SK-N-MC (cell line): ENCODE results near the gene UAP1L1.

Experiments
- DNase-seq: peaks from one replicate; pipeline ENCODE4 v3.0.0-alpha.2; 2011; ENCODE audit warnings: low read depth, low spot score
- H3K27ac ChIP-seq: fragments of 200-600 bp; sonication (generic); 2 replicates; pipeline ENCODE4 v1.5.1; 2016; ENCODE audit warnings: mixed run types
- H3K36me3 ChIP-seq: fragments of 200-600 bp; sonication (generic); 2 replicates; pipeline ENCODE4 v1.6.1; 2017; ENCODE audit warnings: antibody characterized with exemption, low read length, mixed read lengths; ENCODE audit not compliant: insufficient read depth
- H3K4me3 ChIP-seq: fragments of 200-600 bp; sonication (generic); 2 replicates; pipeline ENCODE4 v1.5.1; 2016
- H3K9ac ChIP-seq: fragments of 200-600 bp; sonication (generic); 2 replicates; pipeline ENCODE4 v1.8.0; 2017; ENCODE audit warnings: mixed run types, mixed read lengths; ENCODE audit not compliant: insufficient read length
- H3K9me3 ChIP-seq: fragments of 200-600 bp; sonication (generic); 2 replicates; pipeline ENCODE4 v1.6.1; 2017; ENCODE audit warnings: low read depth, mild to moderate bottlenecking, antibody characterized with exemption, low read length, moderate library complexity, mixed read lengths
- EZH2 ChIP-seq: fragments of 200-600 bp; sonication (generic); IDR thresholded peaks from one replicate; pipeline ENCODE4 v1.6.1; 2017; ENCODE audit warnings: antibody characterized with exemption
- FOXP2 ChIP-seq: optimal IDR thresholded peaks from 2 replicates; pipeline ENCODE3; 2011; ENCODE audit warnings: mild to moderate bottlenecking, moderate library complexity; ENCODE audit not compliant: insufficient read depth; ENCODE audit errors: extremely low read length, control extremely low read depth
- POLR2AphosphoS5 ChIP-seq: IDR thresholded peaks from 2 replicates; pipeline ENCODE4 v1.6.1; 2012; ENCODE audit warnings: mild to moderate bottlenecking, low read depth, low read length, borderline replicate concordance

Gene UAP1L1

DNA sequence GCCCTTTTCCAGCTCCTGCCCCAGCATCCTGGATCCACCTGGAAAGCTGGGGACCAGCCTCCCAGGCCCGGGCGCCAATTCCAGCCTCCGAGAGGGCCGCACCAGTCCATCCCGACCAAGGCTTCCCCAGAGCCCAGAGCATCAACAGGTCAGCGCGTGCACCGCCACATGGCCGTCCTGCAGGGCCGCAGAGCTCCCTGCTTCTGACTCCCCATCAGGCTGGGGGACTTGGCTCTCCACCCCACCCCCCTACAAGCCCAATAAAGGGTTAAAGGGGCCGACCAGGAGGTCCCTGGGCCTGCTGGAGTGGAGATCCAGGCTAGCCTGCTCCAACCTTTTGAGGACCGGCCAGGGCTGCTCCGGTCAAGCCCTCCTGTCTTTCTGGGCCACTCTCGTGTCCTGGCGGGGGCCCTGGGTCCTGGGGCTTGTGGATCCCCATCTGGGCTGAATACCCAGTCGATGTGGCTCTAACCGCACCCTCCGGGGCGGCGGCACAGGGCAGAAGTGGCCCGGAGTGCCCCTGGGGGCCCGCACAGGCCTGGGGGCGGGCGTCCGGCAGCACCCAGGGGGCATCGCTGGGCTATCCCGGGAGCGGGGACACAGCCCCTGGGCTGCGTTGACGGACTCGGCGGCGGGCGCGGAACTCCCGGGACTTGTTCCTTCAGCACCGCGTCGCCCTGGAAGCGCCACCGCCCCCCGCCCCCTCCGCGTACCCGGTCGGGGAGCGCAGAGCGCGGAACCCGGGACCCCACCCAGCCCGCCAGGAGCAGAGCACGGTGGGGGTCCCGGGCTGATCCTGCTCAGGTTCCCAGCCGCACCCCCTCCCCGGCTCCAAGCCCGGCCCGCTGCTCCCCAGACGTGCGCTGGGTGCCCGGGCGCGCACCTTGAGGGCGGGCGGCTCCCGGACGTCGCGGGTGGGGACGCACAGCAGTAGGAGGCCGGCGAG, 24.0 kb upstream of the UAP1L1 start:
- H3K4me3 ChIP-seq = peak overlapping the region; percentile 63
- no peak overlapping the region for H3K27ac ChIP-seq
- no peak for DNase-seq
- no peaks in the 10 kb centered on the region for H3K9me3 ChIP-seq
- TF ChIP-seq FOXP2 = no peak
- TF ChIP-seq POLR2AphosphoS5 = no peak
- H3K9ac ChIP-seq = no peak overlapping the region
- H3K36me3 ChIP-seq = no peaks in the 10 kb centered on the region

DNA sequence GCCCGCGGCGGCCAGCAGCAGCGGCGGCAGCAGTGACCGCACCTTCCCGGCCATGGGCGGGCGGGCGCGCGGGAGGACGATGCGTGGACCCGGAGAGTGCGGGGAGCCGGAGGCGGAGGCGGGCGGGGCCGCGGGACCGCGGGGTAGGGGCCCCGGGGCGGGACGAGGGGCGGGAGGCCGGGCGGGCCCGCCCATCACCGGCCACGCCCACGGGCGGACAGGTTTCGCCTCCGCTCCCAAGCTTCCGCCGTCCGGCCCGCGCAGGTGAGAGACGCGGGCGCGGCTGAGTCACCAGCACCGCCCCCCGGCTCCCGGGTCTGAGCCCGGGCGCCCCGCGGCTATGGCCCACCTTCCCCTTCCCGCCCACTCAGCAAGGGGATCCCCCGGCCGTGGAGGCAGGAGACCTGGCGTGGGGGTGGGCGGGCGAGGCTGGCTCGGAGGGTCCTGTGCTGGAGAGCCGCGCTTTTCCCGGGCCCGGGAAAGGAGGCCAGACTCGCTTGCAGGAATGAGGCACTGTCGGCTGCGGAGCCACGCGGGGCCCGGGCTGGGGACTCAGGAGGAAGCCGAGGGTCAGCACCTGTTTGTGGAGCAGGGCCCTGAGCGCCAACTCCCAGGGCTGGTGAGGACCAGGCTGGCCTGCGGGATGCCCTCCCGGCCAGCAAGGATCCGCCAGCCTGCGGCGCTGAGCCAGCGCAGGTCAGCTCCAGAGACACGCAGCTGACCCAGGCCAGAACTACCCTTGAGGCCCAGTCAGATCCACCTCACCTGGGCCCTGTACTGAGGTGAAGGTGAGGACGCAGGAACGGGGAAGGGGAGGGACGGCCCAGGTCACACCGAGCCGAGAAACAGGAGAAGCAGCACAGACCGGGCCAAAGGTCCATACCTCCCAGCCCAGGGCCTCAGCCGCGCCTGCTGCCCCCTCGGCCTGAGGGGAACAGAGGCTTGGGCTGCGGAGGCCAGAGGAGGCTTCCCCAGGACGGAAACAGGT, 23.1 kb upstream of the UAP1L1 start, which contains the start of gene ENTPD2:
Gene ENTPD2 (minus strand): TSS at position 118 of the 988 bp plus-strand sequence. CDS start 64 bp downstream, at position 54.
- Histone ChIP-seq H3K27ac (no peak within 1 kb of the TSS), H3K4me3 (peak within 1 kb of the TSS; percentile 63), H3K9ac (no peak within 1 kb of the TSS), H3K9me3 (no peaks in the 10 kb centered on the region), H3K36me3 (no peaks in the 10 kb centered on the region)
- TF ChIP-seq POLR2AphosphoS5 = no peak
- no peak for TF ChIP-seq FOXP2
- no peak for TF ChIP-seq EZH2
- no peak for DNase-seq

DNA sequence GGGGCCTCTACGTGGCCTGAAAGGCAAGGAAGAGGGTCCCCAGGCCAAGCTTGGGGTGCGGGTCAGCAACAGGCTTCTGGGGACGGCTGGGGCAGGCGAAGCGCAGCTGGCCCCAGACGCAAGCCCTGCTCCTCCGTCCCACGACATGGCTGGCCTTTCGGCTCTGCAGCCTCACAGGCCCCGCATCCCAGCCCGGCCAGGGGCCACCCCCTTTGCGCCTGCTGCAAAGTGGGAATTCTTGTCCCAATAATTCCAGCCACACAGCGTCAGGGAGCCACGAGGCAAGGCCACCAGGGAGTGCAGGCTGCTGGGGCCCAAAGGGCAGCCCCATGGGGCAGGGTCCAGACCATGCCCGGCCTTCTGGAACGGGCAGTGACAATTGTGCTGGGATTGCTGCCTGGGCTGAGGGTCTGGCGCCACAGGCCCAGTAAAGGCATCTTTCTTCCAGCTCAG, 22.4 kb upstream of the UAP1L1 start:
- Histone ChIP-seq H3K9me3 (no peaks in the 10 kb centered on the region), H3K27ac (no peak overlapping the region), H3K36me3 (no peaks in the 10 kb centered on the region), H3K4me3 (no peak overlapping the region), H3K9ac (no peak overlapping the region)
- no peak for DNase-seq
- TF ChIP-seq EZH2 (no peak), FOXP2 (no peak)

DNA sequence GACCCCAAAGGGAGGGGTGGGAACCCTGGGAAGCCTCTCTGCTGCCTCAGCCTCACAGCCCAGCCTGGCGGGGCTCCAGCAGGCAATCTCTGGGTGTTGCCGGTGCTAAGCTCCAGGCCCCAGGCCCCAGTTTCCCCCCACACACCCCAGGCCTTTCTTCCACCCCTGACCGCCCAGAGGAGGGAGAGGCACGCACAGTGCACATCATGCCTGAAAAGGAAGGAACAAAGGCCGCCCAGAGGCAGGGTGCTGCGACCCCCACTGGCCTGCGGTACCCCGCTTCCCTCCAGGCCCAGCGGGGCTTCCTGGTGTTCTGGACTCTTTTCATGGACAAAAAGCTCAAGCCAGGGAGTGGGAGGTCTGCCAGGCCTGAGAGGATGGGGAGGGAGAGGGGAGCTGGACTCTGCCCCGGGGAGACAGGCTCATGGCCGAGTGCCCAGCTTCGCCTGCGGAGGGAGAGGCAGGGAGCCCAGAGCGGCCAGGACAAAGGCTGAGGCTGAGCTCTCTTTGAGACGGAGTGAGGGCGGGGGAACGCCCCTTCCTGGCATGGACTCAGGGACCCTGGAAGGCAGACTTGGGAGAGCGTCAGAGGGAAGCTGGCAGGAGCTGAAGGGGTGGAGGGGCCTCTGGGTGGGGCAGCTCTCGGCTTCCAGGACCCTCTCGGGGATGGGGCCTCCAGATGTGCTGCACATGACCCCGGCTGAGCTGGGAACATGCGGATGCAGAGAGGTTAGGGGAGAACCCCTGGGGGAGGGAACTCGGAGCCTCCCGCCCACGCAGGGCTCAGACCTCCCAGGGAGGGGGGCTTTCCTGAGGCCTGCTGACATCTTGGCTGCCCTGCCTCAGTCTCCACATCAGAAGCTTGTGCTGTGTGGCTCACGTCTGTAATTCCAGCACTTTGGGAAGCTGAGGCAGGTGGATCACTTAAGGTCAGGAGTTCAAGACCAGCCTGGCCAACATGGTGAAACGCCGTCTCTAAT, 21.6 kb upstream of the UAP1L1 start:
- no peaks in the 10 kb centered on the region for H3K36me3 ChIP-seq
- TF ChIP-seq FOXP2 = no peak
- TF ChIP-seq POLR2AphosphoS5 = no peak
- no peak for TF ChIP-seq EZH2
- no peak overlapping the region for H3K4me3 ChIP-seq
- no peak overlapping the region for H3K9ac ChIP-seq
- DNase-seq = no peak
- no peak overlapping the region for H3K27ac ChIP-seq
- H3K9me3 ChIP-seq = no peaks in the 10 kb centered on the region

DNA sequence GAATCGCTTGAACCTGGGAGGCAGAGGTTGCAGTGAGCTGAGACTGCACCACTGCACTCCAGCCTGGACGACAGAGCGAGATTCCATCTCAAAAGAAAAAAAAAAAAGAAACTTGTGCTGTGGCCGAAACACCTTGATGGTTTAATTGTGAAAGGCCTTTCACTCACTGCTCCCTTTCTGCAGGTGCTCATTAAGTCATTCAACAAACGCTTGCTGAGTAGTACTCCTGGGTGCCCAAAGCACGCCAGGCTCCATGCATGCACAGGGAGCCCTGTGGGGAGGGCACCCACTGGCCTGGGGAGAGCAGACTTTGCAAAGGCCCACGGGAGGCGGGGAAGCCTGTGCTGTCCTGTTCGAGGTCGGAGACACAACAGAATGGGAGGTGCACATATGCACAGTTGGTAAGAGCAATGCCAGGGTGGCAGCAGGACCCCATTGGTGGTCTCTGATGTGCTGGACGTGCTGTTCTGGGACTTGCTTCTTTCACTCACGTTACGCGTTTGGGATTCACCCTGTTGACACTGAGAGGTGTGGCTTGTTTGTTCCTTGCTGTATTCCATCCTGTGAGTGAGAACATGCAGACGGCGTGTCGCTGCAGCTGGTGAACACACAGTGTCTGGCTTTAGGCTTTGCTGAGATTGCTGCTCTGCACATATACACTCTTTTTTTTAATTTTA, 20.4 kb upstream of the UAP1L1 start:
- DNase-seq = no peak
- H3K9ac ChIP-seq = no peak overlapping the region
- H3K4me3 ChIP-seq = no peak overlapping the region
- no peaks in the 10 kb centered on the region for H3K9me3 ChIP-seq
- no peak overlapping the region for H3K27ac ChIP-seq
- H3K36me3 ChIP-seq = no peaks in the 10 kb centered on the region
- TF ChIP-seq POLR2AphosphoS5 (no peak), FOXP2 (no peak), EZH2 (no peak)

DNA sequence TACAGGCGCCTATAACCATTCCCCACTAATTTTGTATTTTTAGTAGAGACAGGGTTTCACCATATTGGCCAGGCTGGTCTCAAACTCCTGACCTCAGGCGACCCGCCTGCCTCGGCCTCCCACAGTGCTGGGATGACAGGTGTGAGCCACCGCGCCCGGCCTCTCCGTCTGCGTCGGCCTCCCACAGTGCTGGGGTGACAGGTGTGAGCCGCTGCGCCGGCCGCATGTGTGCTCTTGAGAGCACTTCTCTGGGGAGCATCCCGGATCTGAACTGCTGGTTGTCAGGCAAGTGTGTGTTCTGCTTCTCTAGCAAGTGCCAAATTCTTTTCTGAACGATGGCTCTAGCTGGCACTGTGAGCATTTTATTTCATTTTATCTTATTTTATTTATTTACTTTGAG, 19.8 kb upstream of the UAP1L1 start:
- Histone ChIP-seq H3K4me3 (no peak overlapping the region), H3K36me3 (no peaks in the 10 kb centered on the region), H3K9ac (no peak overlapping the region), H3K9me3 (no peaks in the 10 kb centered on the region), H3K27ac (no peak overlapping the region)
- TF ChIP-seq POLR2AphosphoS5 = no peak
- DNase-seq = no peak

DNA sequence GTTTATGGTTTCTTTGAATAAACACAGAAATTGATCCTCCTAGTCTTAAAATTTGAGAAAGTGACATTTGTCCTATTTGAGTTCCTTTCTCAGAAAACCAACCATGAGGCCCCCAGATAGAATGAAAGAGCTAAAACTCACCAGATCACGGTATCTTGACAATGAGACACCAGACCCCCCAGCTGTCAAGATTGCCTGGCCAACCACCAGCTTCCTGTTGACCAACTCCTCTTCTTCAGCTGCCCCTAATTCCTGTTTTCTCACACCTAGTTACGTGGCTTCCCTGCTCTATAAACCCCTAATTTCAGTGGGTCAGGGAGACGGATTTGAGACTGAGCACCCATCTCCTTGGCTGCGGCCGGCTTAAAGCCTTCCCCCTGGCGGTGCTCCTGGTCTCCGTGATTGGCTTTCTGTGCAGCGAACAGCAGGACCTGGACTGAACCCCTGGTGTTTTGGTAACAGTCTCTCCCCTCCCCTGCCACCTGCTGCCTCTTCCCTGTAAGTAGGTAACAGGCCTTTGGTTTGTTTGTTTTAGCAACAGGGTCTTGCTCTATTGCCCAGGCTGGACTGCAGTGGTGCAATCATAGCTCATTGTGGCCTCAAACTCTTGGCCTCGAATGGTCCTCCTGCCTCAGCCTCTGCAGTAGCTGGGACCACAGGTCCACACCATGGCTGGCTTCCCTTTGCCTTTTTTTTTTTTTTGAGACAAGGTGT, 18.6 kb upstream of the UAP1L1 start:
- Histone ChIP-seq H3K27ac (no peak overlapping the region), H3K9me3 (no peaks in the 10 kb centered on the region), H3K4me3 (no peak overlapping the region), H3K9ac (no peak overlapping the region), H3K36me3 (no peaks in the 10 kb centered on the region)
- DNase-seq = no peak
- TF ChIP-seq EZH2 (no peak), POLR2AphosphoS5 (no peak), FOXP2 (no peak)
